HG02884 (cell line): ENCODE data around the gene GPSM1.
"Not testable (repeated sequence)": the region's sequence is repeated elsewhere in the genome, so short reads cannot be mapped to it uniquely, and the experiment has no call there.

Experiments used
- ATAC-seq: cut with Tn5 transposase; IDR thresholded peaks from one replicate; pipeline ENCODE4 v1.9.1; 2021; ENCODE audit warnings: mild to moderate bottlenecking, moderate library complexity; ENCODE audit not compliant: unreplicated experiment

Gene GPSM1

GRCh38 chr9:136392538-136393449 lies 65.5 kb downstream of the GPSM1 start:
- ATAC-seq: no peak

GRCh38 chr9:136393531-136393930 lies 66.2 kb downstream of the GPSM1 start:
- ATAC-seq: no peak

- no peak for ATAC-seq
Measured at GRCh38 chr9:136394312-136395019, 67.1 kb downstream of the GPSM1 start.

- no peak for ATAC-seq
Measured at GRCh38 chr9:136395020-136395340, 67.6 kb downstream of the GPSM1 start.

- no peak for ATAC-seq
Measured at GRCh38 chr9:136395345-136396218, 68.2 kb downstream of the GPSM1 start.

GRCh38 chr9:136396219-136396515 lies 68.8 kb downstream of the GPSM1 start:
- no peak for ATAC-seq

GRCh38 chr9:136397643-136398042 lies 70.3 kb downstream of the GPSM1 start:
- ATAC-seq: no peak

- no peak for ATAC-seq
Measured at GRCh38 chr9:136398286-136398685, 70.9 kb downstream of the GPSM1 start.

- ATAC-seq: peak; percentile 34
Measured at GRCh38 chr9:136399176-136400037, 72.1 kb downstream of the GPSM1 start.

- ATAC-seq: peak; percentile 53
Measured at GRCh38 chr9:136400038-136400834, 72.9 kb downstream of the GPSM1 start, which contains the start of gene SNAPC4. Gene SNAPC4 (minus strand): TSS chr9:136400170. CDS start chr9:136398428, 1,742 bp downstream.

- ATAC-seq: no peak
Measured at GRCh38 chr9:136401173-136401922, 74.0 kb downstream of the GPSM1 start.

GRCh38 chr9:136402067-136402466 lies 74.7 kb downstream of the GPSM1 start:
- ATAC-seq: no peak

- no peak for ATAC-seq
Measured at GRCh38 chr9:136403538-136403914, 76.2 kb downstream of the GPSM1 start.

- ATAC-seq: no peak
Measured at GRCh38 chr9:136403915-136404800, 76.8 kb downstream of the GPSM1 start.

- ATAC-seq: no peak
Measured at GRCh38 chr9:136404801-136405136, 77.4 kb downstream of the GPSM1 start.

GRCh38 chr9:136405481-136405880 lies 78.1 kb downstream of the GPSM1 start:
- no peak for ATAC-seq

GRCh38 chr9:136405904-136406303 lies 78.6 kb downstream of the GPSM1 start:
- not testable (repeated sequence) for ATAC-seq

GRCh38 chr9:136407061-136407460 lies 79.7 kb downstream of the GPSM1 start:
- ATAC-seq: not testable (repeated sequence)
